ENCODE results near the gene POLR2E.

POLR2E gene

GRCh38 chr19:1051791-1052190 is 43.4 kb downstream of the POLR2E start:
- FAIRE-seq (no peak), DNase-seq (ENCODE audit: insufficient read length, low spot score) (no peak)
- TF ChIP-seq CTCF (IDR thresholded peaks at IDR 0.05; ENCODE audit: insufficient read depth, missing control alignments) = no peak

- FAIRE-seq (no peak), DNase-seq (ENCODE audit: insufficient read length, low spot score) (no peak)
- no peak for TF ChIP-seq CTCF (IDR thresholded peaks at IDR 0.05; ENCODE audit: insufficient read depth, missing control alignments)
Observed at GRCh38 chr19:1050989-1051788, 44.0 kb downstream of the POLR2E start.

GRCh38 chr19:1049800-1050199 is 45.4 kb downstream of the POLR2E start:
- DNase-seq (ENCODE audit: insufficient read length, low spot score) = no peak
- FAIRE-seq = no peak
- TF ChIP-seq CTCF (IDR thresholded peaks at IDR 0.05; ENCODE audit: insufficient read depth, missing control alignments) = no peak

- DNase-seq (ENCODE audit: insufficient read length, low spot score) (no peak), FAIRE-seq (no peak)
- no peak for TF ChIP-seq CTCF (IDR thresholded peaks at IDR 0.05; ENCODE audit: insufficient read depth, missing control alignments)
Observed at GRCh38 chr19:1049106-1049505, 46.1 kb downstream of the POLR2E start.

GRCh38 chr19:1047696-1048147 is 47.5 kb downstream of the POLR2E start:
- TF ChIP-seq CTCF (IDR thresholded peaks at IDR 0.05; ENCODE audit: insufficient read depth, missing control alignments) = no peak
- FAIRE-seq (no peak), DNase-seq (ENCODE audit: insufficient read length, low spot score) (no peak)

- no peak for FAIRE-seq
- TF ChIP-seq CTCF (IDR thresholded peaks at IDR 0.05; ENCODE audit: insufficient read depth, missing control alignments) = no peak
- no peak for DNase-seq (ENCODE audit: insufficient read length, low spot score)
Observed at GRCh38 chr19:1046836-1047695, 48.1 kb downstream of the POLR2E start.
